K562 (cell line): ENCODE measurements around the gene KRT75. TPM values are rescaled to one million over a fixed set of nuclear protein-coding genes. Genes with fewer than 3 reads are reported as not detected.

Experiments
- ATAC-seq: fragments of 200-7000 bp; cut with Tn5 transposase; 3 replicates; pipeline ENCODE4 v1.9.1; 2020; ENCODE audit warnings: moderate library complexity
- BruUV-seq: library from RNA; stranded (reverse); fragments of 400-500 nt; replicated peaks from 2 replicates; lab custom pipeline; 2021; lab: Mats Ljungman, UMichigan
- CTCF ChIA-PET: fragments of 300-600 bp; formaldehyde crosslinking; extraction: SDS; loops from one replicate; lab custom pipeline; 2021; ENCODE audit warnings: low intra/inter-chr PET ratio; lab: Yijun Ruan, JAX
- POLR2A ChIA-PET: fragments of 300-600, 350-650 bp; sonication (Branson Sonifier 250); formaldehyde crosslinking; extraction: SDS; loops from one replicate; lab custom pipeline; 2021; ENCODE audit warnings: antibody characterized with exemption, inconsistent platforms; lab: Yijun Ruan, JAX
- DNase-seq, 4 experiments: peaks; one replicate each; pipeline versions ENCODE4 v3.0.0 to v3.0.0-alpha.2; 2011 to 2018; ENCODE audit warnings: low spot score in 3 of 4, mixed read lengths in 3 of 4; ENCODE audit errors: extremely low read depth in 1 of 4
- FAIRE-seq: peaks from 2 replicates; lab custom pipeline; 2011; peaks lifted over from hg19 to GRCh38; lab: Jason Lieb, UNC
- H2AFZ ChIP-seq: 2 replicates; pipeline ENCODE4 v1.6.0; 2011; ENCODE audit warnings: low read depth, low read length, control low read depth, inconsistent platforms
- H3K27ac ChIP-seq: fragments of 200-600 bp; 3 replicates; pipeline ENCODE4 v1.8.0; 2011; ENCODE audit warnings: low read depth, mild to moderate bottlenecking, control low read depth, inconsistent platforms, low read length, moderate library complexity, mixed read lengths; ENCODE audit errors: extremely low read depth
- H3K27me3 ChIP-seq, 2 experiments: fragments of 300-600 bp in 1 of 2; 2 replicates in 1 of 2; 3 replicates in 1 of 2; pipeline versions ENCODE4 v1.6.0 to v1.8.0; 2011; ENCODE audit warnings: inconsistent platforms in 2 of 2, low read length in 2 of 2, mild to moderate bottlenecking in 1 of 2, mixed read lengths in 1 of 2, moderate library complexity in 1 of 2; ENCODE audit not compliant: control insufficient read depth in 2 of 2, insufficient read depth in 2 of 2
- H3K36me3 ChIP-seq: fragments of 300-600 bp; 3 replicates; pipeline ENCODE4 v1.8.0; 2011; ENCODE audit warnings: mild to moderate bottlenecking, low read length, inconsistent platforms; ENCODE audit not compliant: control insufficient read depth, insufficient read depth
- H3K4me1 ChIP-seq, 2 experiments: fragments of 200-600 bp in 1 of 2; replicated peaks in 1 of 2; 2 replicates in 1 of 2; 3 replicates in 1 of 2; pipeline versions ENCODE4 v1.5.1 to v1.8.0; 2011; ENCODE audit warnings: inconsistent platforms in 2 of 2, low read length in 2 of 2, mild to moderate bottlenecking in 1 of 2, mixed read lengths in 1 of 2, moderate library complexity in 1 of 2; ENCODE audit not compliant: control insufficient read depth in 2 of 2, insufficient read depth in 2 of 2
- H3K4me2 ChIP-seq: 2 replicates; pipeline ENCODE4 v1.6.1; 2011; ENCODE audit warnings: low read length, control low read depth, inconsistent platforms, mixed read lengths; ENCODE audit not compliant: insufficient read depth
- H3K4me3 ChIP-seq: fragments of 200-600 bp; sonication (generic), shearing (Covaris generic); 2 replicates; pipeline ENCODE4 v1.5.1; 2016; ENCODE audit warnings: control low read depth, inconsistent platforms
- H3K79me2 ChIP-seq: fragments of 200-600 bp; 3 replicates; pipeline ENCODE4 v1.8.0; 2011; ENCODE audit warnings: low read length, inconsistent platforms; ENCODE audit not compliant: control insufficient read depth, insufficient read depth
- H3K9ac ChIP-seq, 2 experiments: 2 replicates each; pipeline versions ENCODE4 v1.6.0 to v1.6.1; 2011; ENCODE audit warnings: low read depth in 2 of 2, low read length in 2 of 2, control low read depth in 1 of 2, inconsistent platforms in 1 of 2, mild to moderate bottlenecking in 1 of 2, mixed read lengths in 1 of 2; ENCODE audit not compliant: insufficient read depth in 1 of 2
- H3K9me1 ChIP-seq: one replicate; pipeline ENCODE4 v1.6.0; 2011; ENCODE audit warnings: inconsistent platforms, mild to moderate bottlenecking, low read length, moderate library complexity; ENCODE audit not compliant: control insufficient read depth, insufficient read depth
- H3K9me3 ChIP-seq: replicated peaks from 2 replicates; pipeline ENCODE4 v1.5.1; 2011; ENCODE audit warnings: low read depth, low read length, inconsistent platforms; ENCODE audit not compliant: control insufficient read depth, insufficient read depth
- H4K20me1 ChIP-seq: replicated peaks from 2 replicates; pipeline ENCODE4 v1.6.1; 2011; ENCODE audit warnings: low read length, inconsistent platforms, mixed read lengths; ENCODE audit not compliant: control insufficient read depth, insufficient read depth
- CEBPG ChIP-seq, 3 experiments: fragments of 200-800 bp in 1 of 3; sonication (Bioruptor generic) in 1 of 3; sonication (generic) in 1 of 3; formaldehyde crosslinking in 1 of 3; IDR thresholded peaks in 2 of 3; conservative IDR thresholded peaks in 1 of 3; 2 replicates each; pipeline versions ENCODE4 v1.6.1 to v1.8.0; 2016 to 2022; ENCODE audit warnings: missing compliant biosample characterization in 2 of 3, missing genetic modification characterization in 2 of 3, mild to moderate bottlenecking in 1 of 3, missing genetic modification reagents in 1 of 3
- DMBX1 ChIP-seq: fragments of 250-450 bp; sonication (Bioruptor Pico); IDR thresholded peaks from 2 replicates; pipeline ENCODE4 v1.8.0; 2022; ENCODE audit warnings: inconsistent platforms, mild to moderate bottlenecking, moderate library complexity, borderline replicate concordance
- PHF8 ChIP-seq: fragments of 200-600 bp; sonication (generic); IDR thresholded peaks from 2 replicates; pipeline ENCODE4 v1.6.1; 2012; ENCODE audit warnings: mixed run types, mild to moderate bottlenecking, inconsistent platforms, low read length, moderate library complexity, borderline replicate concordance
- ZNF830 ChIP-seq: fragments of 250-450 bp; sonication (Bioruptor Pico); IDR thresholded peaks from 2 replicates; pipeline ENCODE4 v1.5.0; 2021; ENCODE audit warnings: mild to moderate bottlenecking
- WGBS: fragments of 100-300 bp; shearing (Covaris generic); methylation state at CpG from one replicate; pipeline ENCODE4 v1.1.6; 2016; ENCODE audit warnings: low coverage, mixed read lengths; ENCODE audit not compliant: insufficient coverage; ENCODE audit errors: missing lambda C conversion rate; 5-methylcytosine and 5-hydroxymethylcytosine counted together
- in situ Hi-C: fragments of 300-500 bp; cut with MboI; formaldehyde crosslinking; loops from 4 replicates; pipeline ENCODE4 v1.15.0; 2018; ENCODE audit warnings: inconsistent platforms, mixed read lengths
- intact Hi-C: fragments of 100-400 bp; cut with micrococcal nuclease; formaldehyde crosslinking; loops from 2 replicates; pipeline ENCODE4 v1.14.2; 2022
- polyA plus RNA-seq, 8 experiments: library from polyadenylated mRNA; depleted of rRNA in 4 of 8; stranded (reverse) in 5 of 8; unstranded in 3 of 8; fragments of >200 nt; fragmentation: Nextera tagmentation in 2 of 8; fragmentation: Illumina TruSeq in 1 of 8; extraction: Ambion mirVana in 2 of 8; extraction: Trizol in 1 of 8; gene quantifications; 2 replicates each; pipeline versions ENCODE4 v1.2.1 to v1.2.3, GENCODE V29; 2011 to 2014; ENCODE audit warnings: inconsistent platforms in 1 of 8, missing spikeins in 1 of 8
- total RNA-seq, 7 experiments: library from RNA; depleted of rRNA in 6 of 7; stranded (reverse); fragments of >200 nt in 6 of 7; fragmentation: Illumina TruSeq in 2 of 7; extraction: Trizol in 2 of 7; gene quantifications; 2 replicates each; pipeline versions ENCODE4 v1.2.1 to v1.2.3, GENCODE V29; 2011 to 2021; ENCODE audit warnings: low replicate concordance in 1 of 7

Gene KRT75
- total and polyA plus RNA-seq, 9 of the 15 experiments (the other 6 are each of a cell fraction or from before 2014, with no cell fraction given) = not detected

DNA sequence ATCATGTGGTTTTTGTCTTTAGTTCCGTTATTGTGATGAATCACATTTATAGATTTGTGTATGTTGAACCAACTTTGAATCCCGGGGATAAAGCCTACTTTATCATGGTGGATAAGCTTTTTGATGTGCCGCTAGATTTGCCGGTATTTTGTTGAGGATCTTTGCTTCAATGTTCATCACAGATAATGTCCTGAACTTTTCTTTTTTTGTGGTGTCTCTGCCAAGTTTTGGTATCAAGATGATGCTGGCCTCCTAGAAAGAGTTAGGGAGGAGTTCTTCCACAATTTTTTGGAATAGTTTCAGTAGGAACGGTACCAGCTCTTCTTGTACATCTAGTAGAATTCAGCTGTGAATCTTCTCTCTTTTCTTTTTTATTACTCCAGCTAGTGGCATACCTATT is 24.7 kb upstream of the KRT75 start:
- in situ Hi-C loops = no loop called here
- no peak overlapping the region for H2AFZ ChIP-seq
- H3K36me3 ChIP-seq = no peaks in the 10 kb centered on the region
- no peaks in the 10 kb centered on the region for H4K20me1 ChIP-seq
- no peak overlapping the region for H3K9ac ChIP-seq
- no TSS peak for BruUV-seq
- DNase-seq (no peak), FAIRE-seq (no peak), ATAC-seq (no peak)
- intact Hi-C loops = no loop called here
- H3K9me3 ChIP-seq = no peaks in the 10 kb centered on the region
- H3K27ac ChIP-seq = no peak overlapping the region
- no peak overlapping the region for H3K4me2 ChIP-seq
- no peak overlapping the region for H3K4me3 ChIP-seq
- H3K79me2 ChIP-seq = no peaks in the 10 kb centered on the region
- POLR2A ChIA-PET = interaction anchor here (0.8 kb wide), 1 partner anchor 14 kb away, joined by 3 read pairs; no protein-coding TSS in a partner anchor
- H3K9me1 ChIP-seq = no peaks in the 10 kb centered on the region
- no peaks in the 10 kb centered on the region for H3K4me1 ChIP-seq
- CTCF ChIA-PET = no interaction called here
- H3K27me3 ChIP-seq = no peaks in the 10 kb centered on the region
- WGBS = 1% methylated on average over 5 of the region's 5 CpGs
- no peak for TF ChIP-seq PHF8
- no peak for TF ChIP-seq ZNF830

DNA sequence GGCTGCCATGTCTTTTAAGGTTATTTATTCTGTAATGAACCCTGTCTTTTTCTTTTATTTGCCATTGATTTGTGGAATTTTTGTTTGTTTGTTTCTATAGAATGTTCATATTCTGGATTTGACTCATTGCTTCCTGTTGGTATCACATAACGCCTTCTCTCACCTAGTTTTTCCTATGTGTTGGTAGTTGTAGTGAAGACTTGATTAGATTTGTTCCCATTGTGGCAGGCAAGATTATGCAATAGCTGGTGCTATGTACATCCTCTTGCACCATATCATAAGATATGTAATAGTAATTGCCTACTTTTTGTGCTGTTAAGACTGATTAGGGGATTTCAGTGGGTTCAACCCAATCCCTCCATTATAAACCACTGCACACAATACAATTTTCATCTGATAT is 21.6 kb upstream of the KRT75 start:
- no peak for TF ChIP-seq CEBPG (CRISPR knock-in tag; IDR thresholded peaks at IDR 0.05)
- peak; percentile 38 to 57; a peak in 3 of 4 replicates for TF ChIP-seq CEBPG (tag; conservative IDR thresholded peaks at IDR 0.05 in 1 of 2, IDR thresholded peaks at IDR 0.05 in 1 of 2)
- TF ChIP-seq PHF8 = no peak
- no peak for TF ChIP-seq DMBX1
- FAIRE-seq (no peak), DNase-seq (no peak), ATAC-seq (no peak)
- no peaks in the 10 kb centered on the region for H3K9me1 ChIP-seq
- ChIA-PET POLR2A (no interaction called here), CTCF (no interaction called here)
- H3K4me2 ChIP-seq = no peak overlapping the region
- H3K9me3 ChIP-seq = no peaks in the 10 kb centered on the region
- no peaks in the 10 kb centered on the region for H3K79me2 ChIP-seq
- H3K4me3 ChIP-seq = no peak overlapping the region
- no peaks in the 10 kb centered on the region for H3K36me3 ChIP-seq
- H2AFZ ChIP-seq = no peak overlapping the region
- in situ Hi-C loops (no loop called here), intact Hi-C loops (no loop called here)
- no peak overlapping the region for H3K9ac ChIP-seq
- BruUV-seq = no TSS peak
- H3K27ac ChIP-seq = no peak overlapping the region
- H3K4me1 ChIP-seq = no peaks in the 10 kb centered on the region
- no peaks in the 10 kb centered on the region for H4K20me1 ChIP-seq
- 0% methylated on average over 1 of the region's 1 CpG for WGBS
- peaks cover 0 to 2% of the 10 kb centered on the region in 2 experiments; a peak in 1 of 5 replicates for H3K27me3 ChIP-seq
